Measurements from ENCODE around the gene IL22RA1. TPM values are rescaled to one million over a fixed set of nuclear protein-coding genes. Genes with fewer than 3 reads are reported as not detected.

IL22RA1 gene
- total RNA-seq, 2 donors from 2014 or later: 0.15 to 0.24 TPM

DNA sequence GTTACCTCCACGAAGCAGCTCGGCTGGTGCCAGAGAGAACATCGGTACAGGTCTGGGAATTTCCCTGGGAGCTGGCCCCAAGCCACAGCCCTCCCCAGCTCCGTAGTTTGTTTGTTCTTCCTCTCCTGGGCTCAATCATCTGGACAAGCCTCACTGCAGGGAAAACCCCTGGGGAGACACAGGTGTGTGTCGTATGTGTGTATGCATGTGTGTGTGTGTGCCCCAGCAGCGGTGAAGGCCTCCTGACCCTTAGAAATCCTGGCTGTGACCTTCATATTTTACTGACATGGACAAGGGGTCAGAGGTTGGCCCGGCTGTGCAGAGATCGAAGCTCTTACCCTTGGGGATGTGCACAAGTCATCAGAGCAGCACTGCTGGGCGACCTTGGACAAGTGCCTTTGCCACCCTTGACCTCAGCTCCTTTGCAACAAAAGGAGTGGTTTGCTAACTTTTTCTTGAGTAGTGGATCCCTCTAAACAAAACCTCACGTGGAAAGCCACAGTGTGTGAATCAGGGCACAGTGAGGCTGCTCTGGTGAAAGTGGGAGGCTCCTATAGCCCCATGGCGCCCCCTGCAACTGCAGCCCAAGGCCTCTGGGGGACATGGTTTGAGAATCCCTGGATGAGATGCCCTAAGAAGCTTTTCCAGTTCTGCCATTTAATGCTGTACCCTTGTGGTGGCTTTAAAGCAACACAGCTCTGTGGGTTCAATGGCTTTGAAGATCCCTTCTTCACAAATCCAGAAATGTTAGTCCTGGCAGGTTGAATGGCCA lies 12.3 kb upstream of the IL22RA1 start:
- no peak for DNase-seq (ENCODE audit: low spot score)
- Histone ChIP-seq H3K27me3 (no peaks in the 10 kb centered on the region), H3K4me3 (no peak overlapping the region), H3K9me3 (no peaks in the 10 kb centered on the region), H3K27ac (no peak overlapping the region), H3K36me3 (no peaks in the 10 kb centered on the region), H3K4me1 (peaks cover 0 to 14% of the 10 kb centered on the region in 2 donors)
- TF ChIP-seq CTCF (IDR thresholded peaks at IDR 0.05): peak in 1 of 2 donors; percentile 33

DNA sequence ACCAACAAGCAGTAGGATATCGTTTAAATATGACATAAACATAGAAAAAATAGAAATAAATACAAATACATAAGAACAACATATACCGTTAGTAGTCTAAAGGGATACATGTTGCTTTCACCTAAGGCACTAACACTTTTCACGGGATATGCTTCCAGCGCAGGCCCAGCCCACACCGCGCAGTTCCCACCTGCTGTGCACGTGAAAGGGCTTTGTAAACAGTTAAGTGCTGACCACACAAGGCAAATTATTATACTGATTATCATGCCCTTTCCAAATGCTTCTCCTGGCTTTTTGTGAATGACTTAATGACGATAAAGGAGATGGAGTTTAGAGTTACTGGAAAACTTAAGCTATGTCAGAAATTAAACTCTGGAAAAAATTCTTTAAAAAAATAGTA lies 11.3 kb upstream of the IL22RA1 start:
- TF ChIP-seq CTCF (IDR thresholded peaks at IDR 0.05): no peak

DNA sequence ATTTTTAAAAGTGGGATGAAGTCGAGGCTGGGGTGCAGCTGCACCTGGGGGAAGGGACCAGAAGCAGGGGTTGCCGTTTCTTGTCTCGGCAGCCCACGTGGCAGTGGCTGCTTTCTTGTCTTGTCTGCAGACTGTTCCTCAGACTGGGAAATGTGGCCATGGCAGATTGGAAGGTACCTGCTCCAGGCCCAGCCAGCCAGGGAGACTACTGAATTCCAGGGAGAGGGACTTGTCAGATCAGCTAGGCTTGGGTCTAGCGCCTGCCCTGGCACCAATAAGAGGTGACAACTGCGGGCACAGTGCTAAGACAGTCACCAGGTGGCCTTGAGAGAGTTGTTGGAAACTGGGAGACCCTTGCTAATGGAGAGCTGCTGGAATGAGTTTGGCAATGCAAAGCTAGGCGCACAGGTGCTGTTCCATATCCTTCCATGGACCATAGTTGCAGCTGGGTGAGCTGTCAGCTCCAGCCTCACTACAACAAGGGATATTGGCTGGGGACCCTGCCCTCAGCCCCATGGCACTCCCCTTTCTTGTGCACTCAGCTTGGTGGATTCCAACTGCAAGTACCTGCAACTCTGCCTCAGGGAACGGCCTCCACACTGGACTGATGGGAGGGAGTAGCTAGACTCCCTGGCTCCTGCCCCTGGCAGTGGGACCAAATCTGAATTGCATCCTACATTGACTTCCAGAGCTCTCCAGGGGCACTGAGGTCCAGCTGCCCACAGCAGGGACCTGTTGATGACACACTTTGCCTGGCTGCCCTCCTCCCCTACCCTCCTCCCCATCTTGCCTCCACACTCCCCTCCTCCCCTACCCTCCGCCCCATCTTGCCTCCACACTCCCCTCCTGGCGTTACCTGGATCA lies 9.9 kb upstream of the IL22RA1 start:
- Histone ChIP-seq H3K4me3 (no peak overlapping the region), H3K4me1 (peaks cover 0 to 16% of the 10 kb centered on the region in 2 donors), H3K9me3 (no peaks in the 10 kb centered on the region), H3K27ac (peak overlapping the region in 1 of 2 donors; percentile 42), H3K27me3 (no peaks in the 10 kb centered on the region), H3K36me3 (no peaks in the 10 kb centered on the region)
- no peak for DNase-seq (ENCODE audit: low spot score)
- no peak for TF ChIP-seq CTCF (IDR thresholded peaks at IDR 0.05)

More for the DNA sequence above, 11.3 kb upstream of the IL22RA1 start:
- peaks cover 0 to 20% of the 10 kb centered on the region in 2 donors for H3K4me1 ChIP-seq
- no peaks in the 10 kb centered on the region for H3K9me3 ChIP-seq
- no peak overlapping the region for H3K27ac ChIP-seq
- no peaks in the 10 kb centered on the region for H3K27me3 ChIP-seq
- H3K4me3 ChIP-seq: no peak overlapping the region
- H3K36me3 ChIP-seq: no peaks in the 10 kb centered on the region
- no peak for DNase-seq (ENCODE audit: low spot score)

- no peaks in the 10 kb centered on the region for H3K36me3 ChIP-seq
- H3K4me3 ChIP-seq: no peak overlapping the region
- no peak for TF ChIP-seq CTCF (IDR thresholded peaks at IDR 0.05)
- peak overlapping the region in 1 of 2 donors; percentile 60 for H3K27ac ChIP-seq
- H3K4me1 ChIP-seq: peaks cover 0 to 11% of the 10 kb centered on the region in 2 donors
- H3K9me3 ChIP-seq: no peaks in the 10 kb centered on the region
- H3K27me3 ChIP-seq: no peaks in the 10 kb centered on the region
- no peak for DNase-seq (ENCODE audit: low spot score)
These were observed 8.2 kb upstream of the IL22RA1 start for GRCh38 chr1:24151175-24151533.

- DNase-seq (ENCODE audit: low spot score): peak; percentile 93
- Histone ChIP-seq H3K27ac (peak overlapping the region in 1 of 2 donors; percentile 60), H3K27me3 (no peaks in the 10 kb centered on the region), H3K36me3 (no peaks in the 10 kb centered on the region), H3K4me1 (peaks cover 0 to 11% of the 10 kb centered on the region in 2 donors), H3K4me3 (peak overlapping the region in 1 of 2 donors; percentile 22), H3K9me3 (no peaks in the 10 kb centered on the region)
- TF ChIP-seq CTCF (IDR thresholded peaks at IDR 0.05): peak; percentile 73 to 89
These were observed 7.6 kb upstream of the IL22RA1 start for GRCh38 chr1:24150234-24151174.

All from right atrium auricular region (tissue), 2 donors.